Ovary (tissue), 3 donors: ENCODE measurements around the gene RPL37A.

ENCODE experiments used
- POLR2A ChIP-seq: fragments of 450-650 bp; IDR thresholded peaks from one replicate; pipeline ENCODE4 v1.6.1; 2017; ENCODE audit warnings: antibody characterized with exemption, mild to moderate bottlenecking, moderate library complexity
- TF ChIP-seq, protein P1 (sequence below), 3 donors: fragments of 450-650 bp in 2 of 3; fragments of 200-600 bp in 1 of 3; IDR thresholded peaks; one replicate each; pipeline versions ENCODE4 v1.5.1 to v1.8.0; 2016 to 2022; ENCODE audit warnings: antibody characterized with exemption in 3 of 3, mild to moderate bottlenecking in 1 of 3
- donor health status: DM: no; HTN: no; CAD: no.

DNA sequence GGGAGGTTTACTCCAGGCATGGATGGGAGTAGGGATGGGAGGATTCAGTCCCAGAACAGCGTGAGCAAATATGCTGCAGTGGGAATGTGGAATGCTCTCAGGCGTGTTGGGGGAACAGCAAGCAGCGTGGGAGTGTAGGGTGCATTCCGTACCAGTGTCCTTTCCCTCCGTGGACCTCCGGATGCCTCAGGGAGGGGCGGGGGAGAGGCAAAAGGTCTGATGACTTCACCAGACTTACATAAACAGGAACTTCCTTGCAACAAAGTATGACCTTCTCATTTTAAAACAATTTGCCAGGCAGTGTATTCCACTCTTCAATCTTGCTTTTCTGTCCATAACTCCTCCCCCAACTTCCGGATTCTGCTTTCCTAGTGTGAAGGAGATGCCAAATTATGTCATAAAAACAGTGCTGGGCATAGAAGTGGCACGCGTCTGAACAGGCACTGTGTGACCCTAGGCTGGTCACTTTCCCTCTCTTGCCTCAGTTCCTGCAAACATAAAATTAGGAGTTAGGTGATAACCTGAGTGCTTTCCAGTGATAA, 36.9 kb downstream of the RPL37A start:
- TF ChIP-seq, protein P1, sequence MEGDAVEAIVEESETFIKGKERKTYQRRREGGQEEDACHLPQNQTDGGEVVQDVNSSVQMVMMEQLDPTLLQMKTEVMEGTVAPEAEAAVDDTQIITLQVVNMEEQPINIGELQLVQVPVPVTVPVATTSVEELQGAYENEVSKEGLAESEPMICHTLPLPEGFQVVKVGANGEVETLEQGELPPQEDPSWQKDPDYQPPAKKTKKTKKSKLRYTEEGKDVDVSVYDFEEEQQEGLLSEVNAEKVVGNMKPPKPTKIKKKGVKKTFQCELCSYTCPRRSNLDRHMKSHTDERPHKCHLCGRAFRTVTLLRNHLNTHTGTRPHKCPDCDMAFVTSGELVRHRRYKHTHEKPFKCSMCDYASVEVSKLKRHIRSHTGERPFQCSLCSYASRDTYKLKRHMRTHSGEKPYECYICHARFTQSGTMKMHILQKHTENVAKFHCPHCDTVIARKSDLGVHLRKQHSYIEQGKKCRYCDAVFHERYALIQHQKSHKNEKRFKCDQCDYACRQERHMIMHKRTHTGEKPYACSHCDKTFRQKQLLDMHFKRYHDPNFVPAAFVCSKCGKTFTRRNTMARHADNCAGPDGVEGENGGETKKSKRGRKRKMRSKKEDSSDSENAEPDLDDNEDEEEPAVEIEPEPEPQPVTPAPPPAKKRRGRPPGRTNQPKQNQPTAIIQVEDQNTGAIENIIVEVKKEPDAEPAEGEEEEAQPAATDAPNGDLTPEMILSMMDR (IDR thresholded peaks at IDR 0.05) = no peak
- TF ChIP-seq POLR2A = peak; percentile 12
